ENCODE data around the gene MBNL2. TPM values are rescaled to one million over a fixed set of nuclear protein-coding genes. Genes with fewer than 3 reads are reported as not detected.

MBNL2 gene
- total and polyA plus RNA-seq, 2 of the 13 experiments (the other 11 are each of a cell fraction or from before 2014, with no cell fraction given) = 30.8 to 59.0 TPM

GRCh38 chr13:97380696-97381095 lies 158.6 kb downstream of the MBNL2 start:
- Histone ChIP-seq H3K4me2 (ENCODE audit: low read depth, low read length) (no peak overlapping the region), H3K27me3 (ENCODE audit: control insufficient read depth in 1 of 2, insufficient read depth in 2 of 2, low read length in 2 of 2) (no peaks in the 10 kb centered on the region; a peak in 1 of 5 replicates), H3K79me2 (ENCODE audit: insufficient read depth, low read length) (no peaks in the 10 kb centered on the region), H3K4me3 (replicated peaks in 1 of 3; ENCODE audit: insufficient read depth in 1 of 3, low read depth in 2 of 3, low read length in 3 of 3) (no peak overlapping the region), H4K20me1 (ENCODE audit: insufficient read depth, low read length) (peaks cover 7% of the 10 kb centered on the region; the same call in 1 of the 2 replicates), H3K9ac (ENCODE audit: insufficient read depth, low read depth, low read length) (no peak overlapping the region), H3K4me1 (ENCODE audit: insufficient read depth, low read length) (no peaks in the 10 kb centered on the region), H3K27ac (ENCODE audit: extremely low read length, insufficient read depth, low read length) (no peak overlapping the region), H2AFZ (ENCODE audit: low read length) (no peak overlapping the region), H3K36me3 (replicated peaks in 1 of 2; ENCODE audit: control insufficient read depth in 1 of 2, insufficient read depth in 2 of 2, low read length in 2 of 2) (peaks cover 13 to 66% of the 10 kb centered on the region in 2 experiments), H3K9me3 (ENCODE audit: low read length) (no peaks in the 10 kb centered on the region)
- POLR2A ChIA-PET = no interaction called here
- FAIRE-seq (no peak), DNase-seq (ENCODE audit: low spot score) (no peak), ATAC-seq (no peak)
- CTCF ChIA-PET (ENCODE audit: low intra/inter-chr PET ratio, low total read pairs) = no interaction called here
- 100% methylated on average over 6 of the region's 6 CpGs for WGBS (ENCODE audit: low lambda C conversion rate)
- in situ Hi-C loops (cut with HindIII; ENCODE audit: extremely low pct_ligation_motif_present, low pct_unique_long_range_greater_than_20kb) = no loop called here
- peak; percentile 40 for TF ChIP-seq RBM22 (optimal IDR thresholded peaks at IDR 0.05; ENCODE audit: low read length)
- no peak for TF ChIP-seq ZNF335 (CRISPR knock-in tag; IDR thresholded peaks at IDR 0.05)
- no TSS peak for BruUV-seq (replicated peaks)
- intact Hi-C loops (cut with micrococcal nuclease; ENCODE audit: unreplicated experiment) = no loop called here

- no TSS peak for BruUV-seq (replicated peaks)
- Histone ChIP-seq H3K4me1 (ENCODE audit: insufficient read depth, low read length) (no peaks in the 10 kb centered on the region), H3K79me2 (ENCODE audit: insufficient read depth, low read length) (no peaks in the 10 kb centered on the region), H2AFZ (ENCODE audit: low read length) (no peak overlapping the region), H3K9me3 (ENCODE audit: low read length) (no peaks in the 10 kb centered on the region), H3K4me3 (replicated peaks in 1 of 3; ENCODE audit: insufficient read depth in 1 of 3, low read depth in 2 of 3, low read length in 3 of 3) (no peak overlapping the region), H4K20me1 (ENCODE audit: insufficient read depth, low read length) (peaks cover 7% of the 10 kb centered on the region; the same call in 1 of the 2 replicates), H3K36me3 (replicated peaks in 1 of 2; ENCODE audit: control insufficient read depth in 1 of 2, insufficient read depth in 2 of 2, low read length in 2 of 2) (peaks cover 14 to 66% of the 10 kb centered on the region in 2 experiments), H3K27me3 (ENCODE audit: control insufficient read depth in 1 of 2, insufficient read depth in 2 of 2, low read length in 2 of 2) (no peaks in the 10 kb centered on the region; a peak in 1 of 5 replicates), H3K27ac (ENCODE audit: extremely low read length, insufficient read depth, low read length) (no peak overlapping the region), H3K9ac (ENCODE audit: insufficient read depth, low read depth, low read length) (no peak overlapping the region), H3K4me2 (ENCODE audit: low read depth, low read length) (no peak overlapping the region)
- no peak for ATAC-seq
- POLR2A ChIA-PET = no interaction called here
- in situ Hi-C loops (cut with HindIII; ENCODE audit: extremely low pct_ligation_motif_present, low pct_unique_long_range_greater_than_20kb) (no loop called here), intact Hi-C loops (cut with micrococcal nuclease; ENCODE audit: unreplicated experiment) (no loop called here)
- CTCF ChIA-PET (ENCODE audit: low intra/inter-chr PET ratio, low total read pairs) = no interaction called here
- no peak for TF ChIP-seq MTA1 (CRISPR knock-in tag; IDR thresholded peaks at IDR 0.05; ENCODE audit: borderline replicate concordance)
- TF ChIP-seq HOXD1 (CRISPR knock-in tag; IDR thresholded peaks at IDR 0.05) = no peak
- no peak for DNase-seq (ENCODE audit: low spot score)
- FAIRE-seq = no peak
- 96% methylated on average over 1 of the region's 1 CpG for WGBS (ENCODE audit: low lambda C conversion rate)
Measured at GRCh38 chr13:97381189-97381588, 159.1 kb downstream of the MBNL2 start.
